ENCODE results near the gene FOXN3. TPM values are rescaled to one million over a fixed set of nuclear protein-coding genes. Genes with fewer than 3 reads are reported as not detected.

FOXN3 gene
- polyA plus RNA-seq, 3 donors = 38.7 to 57.4 (median 42.0) TPM

- no peaks in the 10 kb centered on the region for H3K9me3 ChIP-seq (replicated peaks in 1 of 2; ENCODE audit: control insufficient read depth in 1 of 2, insufficient read depth in 1 of 2, low read length in 2 of 2)
- H3K27ac ChIP-seq (ENCODE audit: low read depth in 1 of 2, low read length in 2 of 2) = peak overlapping the region in 1 of 2 donors; percentile 24
- H3K27me3 ChIP-seq (ENCODE audit: control insufficient read depth in 2 of 2, insufficient read depth in 2 of 2, low read length in 2 of 2) = no peaks in the 10 kb centered on the region
- peaks cover 44 to 61% of the 10 kb centered on the region in 2 donors for H3K36me3 Mint-ChIP-seq
- H3K79me2 ChIP-seq (ENCODE audit: insufficient read depth, low read length) = peaks cover 30% of the 10 kb centered on the region
- H3K4me1 Mint-ChIP-seq = peaks cover 18% of the 10 kb centered on the region
- no peak overlapping the region for H3K9ac ChIP-seq (ENCODE audit: insufficient read depth, low read length, poor library complexity, severe bottlenecking)
- peaks cover 10 to 53% of the 10 kb centered on the region in 2 donors for H3K36me3 ChIP-seq (replicated peaks in 1 of 2; ENCODE audit: control insufficient read depth in 1 of 2, insufficient read depth in 2 of 2, low read length in 2 of 2)
- no peak overlapping the region for H3K4me2 ChIP-seq (replicated peaks; ENCODE audit: extremely low read depth, low read length, poor library complexity, severe bottlenecking)
- 63% methylated on average over 7 of the region's 13 CpGs for WGBS (ENCODE audit: insufficient coverage)
- peaks cover 0 to 2% (median 1%) of the 10 kb centered on the region in 3 donors for H3K27me3 Mint-ChIP-seq (ENCODE audit: low read depth in 3 of 3)
- peaks cover 96% of the 10 kb centered on the region for H4K20me1 ChIP-seq (ENCODE audit: insufficient read depth, low read length)
- H3K4me3 Mint-ChIP-seq = no peak overlapping the region
- TF ChIP-seq CTCF (IDR thresholded peaks at IDR 0.05) = no peak
- no peaks in the 10 kb centered on the region for H3K4me1 ChIP-seq (ENCODE audit: control insufficient read depth in 1 of 2, insufficient read depth in 2 of 2, low read length in 2 of 2)
- no peak overlapping the region for H3K4me3 ChIP-seq (replicated peaks in 1 of 3; ENCODE audit: low read depth in 2 of 3, low read length in 3 of 3)
- no peak overlapping the region for H2AFZ ChIP-seq (ENCODE audit: insufficient read depth, low read depth, low read length, poor library complexity, severe bottlenecking)
- DNase-seq = no peak
- H3K27ac Mint-ChIP-seq = peak overlapping the region in 6 of 7 donors; percentile 8 to 74 (median 61)
- intact Hi-C loops (cut with micrococcal nuclease) = no loop called here
- peaks cover 0 to 2% (median 0%) of the 10 kb centered on the region in 7 donors for H3K9me3 Mint-ChIP-seq
Observed at GRCh38 chr14:89292579-89293313, 124.3 kb downstream of the FOXN3 start.

GRCh38 chr14:89291351-89291940 lies 125.6 kb downstream of the FOXN3 start:
- no peak overlapping the region for H3K4me3 ChIP-seq (replicated peaks in 1 of 3; ENCODE audit: low read depth in 2 of 3, low read length in 3 of 3)
- TF ChIP-seq CTCF (IDR thresholded peaks at IDR 0.05) = no peak
- Mint-ChIP-seq H3K9me3 (no peaks in the 10 kb centered on the region), H3K36me3 (peaks cover 47 to 61% of the 10 kb centered on the region in 2 donors), H3K27me3 (ENCODE audit: low read depth in 3 of 3) (peaks cover 0 to 2% (median 1%) of the 10 kb centered on the region in 3 donors), H3K4me3 (no peak overlapping the region), H3K4me1 (peaks cover 16% of the 10 kb centered on the region), H3K27ac (peak overlapping the region in 5 of 7 donors; percentile 8 to 38 (median 26))
- no peak for DNase-seq
- H3K27me3 ChIP-seq (ENCODE audit: control insufficient read depth in 2 of 2, insufficient read depth in 2 of 2, low read length in 2 of 2) = no peaks in the 10 kb centered on the region
- H3K9me3 ChIP-seq (replicated peaks in 1 of 2; ENCODE audit: control insufficient read depth in 1 of 2, insufficient read depth in 1 of 2, low read length in 2 of 2) = no peaks in the 10 kb centered on the region
- intact Hi-C loops (cut with micrococcal nuclease) = no loop called here
- WGBS (ENCODE audit: insufficient coverage) = 100% methylated on average over 3 of the region's 9 CpGs
- H3K9ac ChIP-seq (ENCODE audit: insufficient read depth, low read length, poor library complexity, severe bottlenecking) = no peak overlapping the region
- peak overlapping the region in 1 of 2 donors; percentile 20 for H3K27ac ChIP-seq (ENCODE audit: low read depth in 1 of 2, low read length in 2 of 2)
- H3K4me2 ChIP-seq (replicated peaks; ENCODE audit: extremely low read depth, low read length, poor library complexity, severe bottlenecking) = no peak overlapping the region
- H3K36me3 ChIP-seq (replicated peaks in 1 of 2; ENCODE audit: control insufficient read depth in 1 of 2, insufficient read depth in 2 of 2, low read length in 2 of 2) = peaks cover 9 to 58% of the 10 kb centered on the region in 2 donors
- H4K20me1 ChIP-seq (ENCODE audit: insufficient read depth, low read length) = peaks cover 97% of the 10 kb centered on the region
- H2AFZ ChIP-seq (ENCODE audit: insufficient read depth, low read depth, low read length, poor library complexity, severe bottlenecking) = no peak overlapping the region
- H3K4me1 ChIP-seq (ENCODE audit: control insufficient read depth in 1 of 2, insufficient read depth in 2 of 2, low read length in 2 of 2) = no peaks in the 10 kb centered on the region
- peaks cover 32% of the 10 kb centered on the region for H3K79me2 ChIP-seq (ENCODE audit: insufficient read depth, low read length)

All from CD14-positive monocyte (primary cell).